Amygdala (tissue), 56 donors: Measurements from ENCODE around the gene FBXL4.
"Not testable (repeated sequence)": the region's sequence is repeated elsewhere in the genome, so short reads cannot be mapped to it uniquely, and the experiment has no call there.

ENCODE experiments used
- DNase-seq, 56 donors: peaks; one replicate each; lab custom pipeline; 2025; lab: John Stamatoyannopoulos, UW

Gene FBXL4

GRCh38 chr6:98946266-98946878 is 1.4 kb downstream of the FBXL4 start:
- no peak for DNase-seq

GRCh38 chr6:98945311-98946115 is 2.2 kb downstream of the FBXL4 start:
- no peak for DNase-seq

- DNase-seq: no peak
Observed at GRCh38 chr6:98944598-98945081, 3.1 kb downstream of the FBXL4 start.

GRCh38 chr6:98944168-98944567 is 3.6 kb downstream of the FBXL4 start:
- no peak for DNase-seq

- DNase-seq: no peak
Observed at GRCh38 chr6:98942263-98942803, 5.4 kb downstream of the FBXL4 start.

GRCh38 chr6:98941319-98941718 is 6.4 kb downstream of the FBXL4 start:
- DNase-seq: no peak

GRCh38 chr6:98937351-98937750 is 10.4 kb downstream of the FBXL4 start:
- DNase-seq: no peak

- DNase-seq: no peak
Observed at GRCh38 chr6:98932381-98932780, 15.4 kb downstream of the FBXL4 start.

- peak in 1 of 56 donors; percentile 27 for DNase-seq
Observed at GRCh38 chr6:98931696-98932095, 16.1 kb downstream of the FBXL4 start.

GRCh38 chr6:98929498-98930060 is 18.2 kb downstream of the FBXL4 start:
- DNase-seq: no peak

- DNase-seq: no peak
Observed at GRCh38 chr6:98928688-98929087, 19.1 kb downstream of the FBXL4 start.

- DNase-seq: no peak
Observed at GRCh38 chr6:98927534-98927933, 20.2 kb downstream of the FBXL4 start.

- DNase-seq: no peak
Observed at GRCh38 chr6:98925831-98926230, 21.9 kb downstream of the FBXL4 start.

GRCh38 chr6:98924647-98925046 is 23.1 kb downstream of the FBXL4 start:
- no peak for DNase-seq

- DNase-seq: no peak
Observed at GRCh38 chr6:98920904-98921431, 26.8 kb downstream of the FBXL4 start.

GRCh38 chr6:98910946-98911345 is 36.8 kb downstream of the FBXL4 start:
- DNase-seq: not testable (repeated sequence)

- no peak for DNase-seq
Observed at GRCh38 chr6:98909236-98909635, 38.5 kb downstream of the FBXL4 start.

- not testable (repeated sequence) for DNase-seq
Observed at GRCh38 chr6:98906342-98906741, 41.4 kb downstream of the FBXL4 start.

GRCh38 chr6:98905759-98906158 is 42.0 kb downstream of the FBXL4 start:
- DNase-seq: no peak

- DNase-seq: no peak
Observed at GRCh38 chr6:98904096-98904495, 43.6 kb downstream of the FBXL4 start.

GRCh38 chr6:98900706-98901105 is 47.0 kb downstream of the FBXL4 start:
- DNase-seq: no peak
